Stimulated activated CD4-positive, alpha-beta T cell treated with anti-CD3 and anti-CD28 coated beads, Interleukin-2, amount 100 ng/mL, for 48 hours (primary cell): ENCODE measurements around the gene KRTAP10-8.
A peak's percentile ranks its signal among the peaks of the same experiment; 100 is the strongest.
"Not testable (repeated sequence)": the region's sequence is repeated elsewhere in the genome, so short reads cannot be mapped to it uniquely, and the experiment has no call there.

Experiments used
- DNase-seq, 2 donors: peaks; one replicate each; pipeline ENCODE4 v3.0.0-alpha.2; 2020

KRTAP10-8 gene

GRCh38 chr21:44618909-44619308, 7.0 kb downstream of the KRTAP10-8 start:
- peak; percentile 19 to 31 for DNase-seq

- DNase-seq = no peak
Measured at GRCh38 chr21:44619886-44620285, 8.0 kb downstream of the KRTAP10-8 start.

GRCh38 chr21:44623575-44623974, 11.7 kb downstream of the KRTAP10-8 start:
- no peak for DNase-seq

GRCh38 chr21:44625756-44626155, 13.9 kb downstream of the KRTAP10-8 start:
- DNase-seq = no peak

GRCh38 chr21:44626262-44626661, 14.4 kb downstream of the KRTAP10-8 start:
- DNase-seq = no peak

- no peak for DNase-seq
Measured at GRCh38 chr21:44626673-44627143, 14.8 kb downstream of the KRTAP10-8 start, which contains the start of gene KRTAP10-9. KRTAP10-9 (plus strand) TSS chr21:44627093; CDS start chr21:44627172, 79 bp downstream.

- DNase-seq = not testable (repeated sequence)
Measured at GRCh38 chr21:44627181-44627822, 15.4 kb downstream of the KRTAP10-8 start.

- not testable (repeated sequence) for DNase-seq
Measured at GRCh38 chr21:44627831-44628233, 16.0 kb downstream of the KRTAP10-8 start.

- no peak for DNase-seq
Measured at GRCh38 chr21:44628707-44629391, 17.0 kb downstream of the KRTAP10-8 start.

- DNase-seq = no peak
Measured at GRCh38 chr21:44630440-44630839, 18.6 kb downstream of the KRTAP10-8 start.

- DNase-seq = no peak
Measured at GRCh38 chr21:44632067-44632466, 20.2 kb downstream of the KRTAP10-8 start.

GRCh38 chr21:44636209-44637017, 24.5 kb downstream of the KRTAP10-8 start:
- DNase-seq = no peak

GRCh38 chr21:44637018-44637850, 25.4 kb downstream of the KRTAP10-8 start, which contains the start of gene KRTAP10-10:
KRTAP10-10 (plus strand) TSS chr21:44637356; CDS start chr21:44637418, 62 bp downstream.
- DNase-seq = no peak

GRCh38 chr21:44637851-44638348, 26.0 kb downstream of the KRTAP10-8 start:
- DNase-seq = not testable (repeated sequence)

GRCh38 chr21:44638506-44639330, 26.8 kb downstream of the KRTAP10-8 start:
- not testable (repeated sequence) for DNase-seq

- no peak for DNase-seq
Measured at GRCh38 chr21:44639331-44639655, 27.4 kb downstream of the KRTAP10-8 start.

GRCh38 chr21:44640761-44641160, 28.9 kb downstream of the KRTAP10-8 start:
- no peak for DNase-seq

- no peak for DNase-seq
Measured at GRCh38 chr21:44643741-44644310, 31.9 kb downstream of the KRTAP10-8 start.

GRCh38 chr21:44644878-44645277, 33.0 kb downstream of the KRTAP10-8 start:
- no peak for DNase-seq

- not testable (repeated sequence) for DNase-seq
Measured at GRCh38 chr21:44646366-44647221, 34.7 kb downstream of the KRTAP10-8 start, which contains the start of gene KRTAP10-11. KRTAP10-11 (plus strand) TSS chr21:44646414; CDS start chr21:44646459, 45 bp downstream.
